WTC11 (cell line): ENCODE results near the gene NAV2.

Source experiments
- CREB1 ChIP-seq: sonication (generic); formaldehyde crosslinking; IDR thresholded peaks from 2 replicates; pipeline ENCODE4 v1.8.0; 2023; ENCODE audit warnings: mild to moderate bottlenecking, missing genetic modification reagents
- FOXJ3 ChIP-seq: sonication (generic); formaldehyde crosslinking; IDR thresholded peaks from 2 replicates; pipeline ENCODE4 v1.9.0; 2021; ENCODE audit warnings: missing genetic modification reagents, mild to moderate bottlenecking, borderline replicate concordance
- ZNF416 ChIP-seq: fragments of 250-450 bp; sonication (Bioruptor Pico); IDR thresholded peaks from 2 replicates; pipeline ENCODE4 v1.9.0; 2021; ENCODE audit warnings: mild to moderate bottlenecking, inconsistent platforms
- ZNF532 ChIP-seq: fragments of 250-450 bp; sonication (Bioruptor Pico); IDR thresholded peaks from 2 replicates; pipeline ENCODE4 v1.9.0; 2021; ENCODE audit warnings: mild to moderate bottlenecking, borderline replicate concordance
- TF ChIP-seq, protein P1 (sequence below): sonication (generic); formaldehyde crosslinking; IDR thresholded peaks from 2 replicates; pipeline ENCODE4 v1.8.0; 2022; ENCODE audit warnings: mild to moderate bottlenecking, missing genetic modification reagents
- TF ChIP-seq, protein P2 (sequence below): fragments of 200-600 bp; IDR thresholded peaks from 2 replicates; pipeline ENCODE4 v1.8.0; 2022; ENCODE audit warnings: antibody characterized with exemption

GRCh38 chr11:19844012-19844411 lies 131.4 kb downstream of the NAV2 start:
- TF ChIP-seq, protein P1, sequence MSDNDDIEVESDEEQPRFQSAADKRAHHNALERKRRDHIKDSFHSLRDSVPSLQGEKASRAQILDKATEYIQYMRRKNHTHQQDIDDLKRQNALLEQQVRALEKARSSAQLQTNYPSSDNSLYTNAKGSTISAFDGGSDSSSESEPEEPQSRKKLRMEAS (CRISPR knock-in tag), result no peak
- TF ChIP-seq ZNF532 (no peak), FOXJ3 (no peak), CREB1 (CRISPR knock-in tag) (no peak), ZNF416 (CRISPR knock-in tag) (no peak)
- TF ChIP-seq, protein P2, sequence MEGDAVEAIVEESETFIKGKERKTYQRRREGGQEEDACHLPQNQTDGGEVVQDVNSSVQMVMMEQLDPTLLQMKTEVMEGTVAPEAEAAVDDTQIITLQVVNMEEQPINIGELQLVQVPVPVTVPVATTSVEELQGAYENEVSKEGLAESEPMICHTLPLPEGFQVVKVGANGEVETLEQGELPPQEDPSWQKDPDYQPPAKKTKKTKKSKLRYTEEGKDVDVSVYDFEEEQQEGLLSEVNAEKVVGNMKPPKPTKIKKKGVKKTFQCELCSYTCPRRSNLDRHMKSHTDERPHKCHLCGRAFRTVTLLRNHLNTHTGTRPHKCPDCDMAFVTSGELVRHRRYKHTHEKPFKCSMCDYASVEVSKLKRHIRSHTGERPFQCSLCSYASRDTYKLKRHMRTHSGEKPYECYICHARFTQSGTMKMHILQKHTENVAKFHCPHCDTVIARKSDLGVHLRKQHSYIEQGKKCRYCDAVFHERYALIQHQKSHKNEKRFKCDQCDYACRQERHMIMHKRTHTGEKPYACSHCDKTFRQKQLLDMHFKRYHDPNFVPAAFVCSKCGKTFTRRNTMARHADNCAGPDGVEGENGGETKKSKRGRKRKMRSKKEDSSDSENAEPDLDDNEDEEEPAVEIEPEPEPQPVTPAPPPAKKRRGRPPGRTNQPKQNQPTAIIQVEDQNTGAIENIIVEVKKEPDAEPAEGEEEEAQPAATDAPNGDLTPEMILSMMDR, result no peak
